Activated CD4-positive, alpha-beta T cell treated with anti-CD3 and anti-CD28 coated beads, Interleukin-2, amount 50 U/mL, for 4 hours (primary cell): ENCODE results near the gene TPD52L2.

Experiments
- DNase-seq, 2 experiments: peaks; one replicate each; pipeline ENCODE4 v3.0.0-alpha.2; 2020

The TPD52L2 gene

GRCh38 chr20:63864978-63865640 lies at the start of gene TPD52L2:
TSS of gene TPD52L2 (plus strand) at chr20:63865270. CDS start at chr20:63865366, 96 bp downstream.
- peak; percentile 97 for DNase-seq

GRCh38 chr20:63815615-63816253 lies 49.3 kb upstream of the TPD52L2 start:
- DNase-seq, result no peak

- no peak for DNase-seq
Observed at GRCh38 chr20:63819224-63819921, 45.7 kb upstream of the TPD52L2 start.

- DNase-seq, result no peak
Observed at GRCh38 chr20:63821811-63822210, 43.3 kb upstream of the TPD52L2 start.

GRCh38 chr20:63822276-63822696 lies 42.8 kb upstream of the TPD52L2 start:
- no peak for DNase-seq

GRCh38 chr20:63823691-63824311 lies 41.3 kb upstream of the TPD52L2 start:
- no peak for DNase-seq

GRCh38 chr20:63825331-63826118 lies 39.5 kb upstream of the TPD52L2 start:
- DNase-seq, result no peak

GRCh38 chr20:63826753-63827152 lies 38.3 kb upstream of the TPD52L2 start:
- DNase-seq, result no peak

- DNase-seq, result no peak
Observed at GRCh38 chr20:63828124-63828523, 36.9 kb upstream of the TPD52L2 start.

- no peak for DNase-seq
Observed at GRCh38 chr20:63828545-63828944, 36.5 kb upstream of the TPD52L2 start.

GRCh38 chr20:63828951-63829350 lies 36.1 kb upstream of the TPD52L2 start:
- no peak for DNase-seq

GRCh38 chr20:63829603-63829944 lies 35.5 kb upstream of the TPD52L2 start:
- no peak for DNase-seq

- no peak for DNase-seq
Observed at GRCh38 chr20:63829945-63830835, 34.9 kb upstream of the TPD52L2 start.

- no peak for DNase-seq
Observed at GRCh38 chr20:63830841-63831588, 34.1 kb upstream of the TPD52L2 start, which contains the start of gene ZBTB46. TSS of gene ZBTB46 (minus strand) at chr20:63831264. CDS start at chr20:63790757, 40,507 bp downstream.

- no peak for DNase-seq
Observed at GRCh38 chr20:63831646-63831992, 33.5 kb upstream of the TPD52L2 start.

GRCh38 chr20:63831993-63832686 lies 32.9 kb upstream of the TPD52L2 start:
- no peak for DNase-seq

GRCh38 chr20:63833776-63834490 lies 31.1 kb upstream of the TPD52L2 start:
- DNase-seq, result no peak

GRCh38 chr20:63834491-63834880 lies 30.6 kb upstream of the TPD52L2 start:
- DNase-seq, result no peak

GRCh38 chr20:63835021-63835858 lies 29.8 kb upstream of the TPD52L2 start:
- DNase-seq, result no peak
